DMS79 treated with DMSO at 0.1 percent for 48 hours (cell line): ENCODE measurements around the gene GPR148.
A peak's percentile ranks its signal among the peaks of the same experiment; 100 is the strongest.

Source experiments
- DNase-seq: peaks from one replicate; lab custom pipeline; 2025; lab: John Stamatoyannopoulos, UW

GPR148 gene

DNA sequence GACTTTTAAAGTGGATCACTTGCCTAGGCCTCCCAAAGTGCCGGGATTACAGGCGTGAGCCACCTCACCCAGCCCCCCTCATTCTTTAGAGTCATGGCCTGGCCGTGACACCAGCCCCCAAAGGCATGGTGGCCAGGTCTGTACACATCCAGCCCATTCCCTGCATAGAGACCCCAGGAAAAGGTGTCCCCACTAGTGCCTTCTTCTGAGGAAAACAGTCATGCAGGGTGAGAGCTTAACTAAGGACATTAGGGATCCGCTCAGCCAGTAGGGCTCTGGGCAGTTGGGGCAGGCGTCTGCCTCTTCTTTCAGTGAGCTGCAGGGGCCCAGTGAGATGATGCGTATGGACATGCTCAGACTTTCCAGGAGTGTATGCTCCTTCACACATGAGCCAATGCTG is 20.8 kb downstream of the GPR148 start:
- no peak for DNase-seq

DNA sequence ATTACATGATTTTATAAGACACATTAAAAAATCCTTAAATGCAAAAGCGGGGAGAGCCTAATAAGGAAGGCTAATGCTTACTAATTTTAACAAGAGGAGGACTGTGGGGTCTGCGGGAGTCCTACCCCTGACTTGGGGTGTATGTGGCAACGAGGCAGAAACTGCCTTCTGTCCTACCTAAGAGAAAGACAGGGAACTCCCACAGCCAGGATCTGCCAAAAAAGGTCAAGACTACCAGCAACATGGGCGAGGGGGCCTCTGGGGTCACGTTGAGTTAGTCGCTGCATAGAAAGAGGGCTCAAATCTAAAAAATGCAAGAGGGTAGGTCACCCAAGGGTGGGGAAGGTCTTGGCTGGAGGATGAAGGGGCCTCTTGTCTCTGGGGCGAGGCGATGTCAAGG is 25.9 kb downstream of the GPR148 start:
- peak; percentile 66 for DNase-seq

DNA sequence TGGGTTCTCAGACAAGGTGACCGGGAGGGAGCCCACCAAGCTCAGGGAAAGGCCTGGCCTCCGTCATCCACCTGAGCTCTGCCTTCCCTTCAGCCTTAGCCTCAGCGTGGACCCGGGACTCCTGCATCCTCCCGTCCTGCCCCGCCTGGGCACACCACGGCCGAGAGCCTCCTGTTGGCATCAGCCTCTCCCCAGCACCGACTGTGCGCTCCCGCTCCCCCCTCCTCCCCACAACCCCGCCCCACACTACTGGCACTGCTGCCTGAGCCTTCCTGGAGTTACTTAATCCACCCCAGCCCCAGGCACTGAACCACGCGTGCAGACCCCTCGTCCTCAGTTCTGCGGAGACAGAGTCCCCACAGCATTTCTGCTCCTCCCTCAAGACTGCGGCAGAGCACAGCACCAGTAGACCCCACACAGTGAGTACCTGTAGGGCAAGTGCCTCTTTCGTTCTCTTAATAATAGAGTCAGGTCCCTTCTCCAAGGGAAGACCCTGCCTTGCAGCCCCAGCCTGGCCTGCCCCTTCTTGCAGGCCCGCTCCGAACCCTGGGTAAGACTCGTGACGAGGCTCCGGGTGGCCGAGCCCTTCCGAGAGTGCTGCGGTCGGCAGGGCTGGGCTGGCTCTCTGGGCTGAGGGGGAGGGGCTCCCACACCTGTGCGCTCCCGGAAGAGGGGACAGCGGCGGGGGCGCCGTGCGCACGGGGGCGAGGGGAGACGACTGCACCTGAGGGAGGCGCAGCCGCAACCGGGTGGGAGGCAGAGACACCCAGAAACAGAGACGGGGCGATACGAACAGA is 26.6 kb downstream of the GPR148 start, which contains the start of gene AMER3:
Gene AMER3 (plus strand): TSS at position 285 of the 797 bp plus-strand sequence. CDS start 6,533 bp downstream, outside the sequence.
- peak; percentile 75 for DNase-seq

DNA sequence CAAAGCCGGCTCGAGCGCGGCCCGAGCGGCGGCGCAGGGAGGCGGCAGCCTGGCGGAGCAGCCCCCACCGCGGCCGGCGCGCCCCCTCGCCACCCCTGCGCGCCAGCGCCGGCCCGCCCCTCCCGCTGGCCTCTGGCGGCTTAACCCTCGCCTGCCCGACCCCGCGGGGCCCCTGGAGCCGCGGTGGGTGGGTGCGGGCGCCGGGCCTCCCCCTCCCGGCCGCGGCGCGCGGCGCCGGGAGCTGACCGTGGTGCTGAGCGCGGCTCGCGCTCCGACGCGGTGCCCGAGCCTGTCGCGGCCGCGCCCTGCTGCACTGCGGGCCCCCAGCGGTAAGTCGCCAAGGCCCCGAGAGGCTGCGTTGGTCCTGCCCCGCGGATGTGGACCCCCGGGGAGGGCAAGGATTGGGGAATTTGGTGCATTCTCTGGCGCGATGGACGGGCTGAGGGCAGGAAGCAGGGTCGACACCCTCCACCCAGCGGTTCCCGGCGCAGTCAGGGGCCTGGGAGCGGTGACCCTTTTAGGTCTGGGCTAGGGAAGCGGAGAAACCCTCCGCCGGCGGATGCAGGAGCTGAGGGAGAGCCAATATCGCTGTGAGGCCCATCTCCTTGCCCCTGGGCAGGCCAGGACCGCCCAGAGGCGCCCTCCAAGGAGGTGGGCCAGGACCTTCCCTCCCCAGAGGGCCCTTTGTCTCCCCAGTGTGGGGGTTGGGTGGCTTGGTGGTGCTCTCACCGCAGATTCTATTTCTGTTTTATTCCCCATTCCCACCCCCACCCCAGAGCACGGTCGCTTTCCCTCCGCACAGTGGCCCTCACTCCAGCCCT is 27.4 kb downstream of the GPR148 start:
- DNase-seq, result peak; percentile 31

DNA sequence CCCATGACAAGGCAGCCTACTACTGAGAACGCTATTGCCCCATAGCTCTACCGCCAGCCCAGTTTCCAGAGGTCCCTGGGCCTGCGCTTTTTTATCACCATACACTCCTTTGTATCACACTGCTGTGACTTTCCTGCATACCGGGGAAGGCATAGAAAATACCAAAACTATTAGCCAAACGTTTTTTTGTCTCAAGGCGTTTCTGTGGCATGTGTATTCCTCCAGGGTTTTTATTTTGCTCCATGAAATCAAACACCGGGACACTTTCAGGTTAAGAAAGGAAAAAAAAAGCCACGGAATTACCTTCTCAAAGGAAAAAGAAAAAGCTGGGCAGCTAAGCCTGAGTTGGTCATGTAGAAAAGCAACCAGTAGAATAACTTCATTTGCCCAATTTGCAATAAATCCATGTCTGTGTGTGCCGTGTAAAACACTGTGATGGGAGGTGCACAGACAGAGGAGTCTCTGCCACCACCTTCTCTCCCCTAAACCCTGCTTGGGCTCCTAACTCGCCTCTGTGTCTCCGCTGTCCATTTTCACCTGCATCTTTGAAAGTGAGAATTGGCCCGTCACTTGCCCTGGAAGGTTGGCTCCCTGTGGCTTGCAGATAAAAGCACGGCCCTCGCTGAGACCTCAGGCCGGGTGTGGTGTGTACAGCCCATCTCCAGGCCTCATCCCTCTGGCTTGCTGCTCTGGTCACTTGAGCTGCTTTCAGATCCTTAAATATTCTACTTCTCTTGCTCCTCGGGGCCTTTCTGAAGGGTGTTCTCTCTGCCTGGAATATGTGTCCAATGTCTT is 28.2 kb downstream of the GPR148 start:
- peak; percentile 23 for DNase-seq

DNA sequence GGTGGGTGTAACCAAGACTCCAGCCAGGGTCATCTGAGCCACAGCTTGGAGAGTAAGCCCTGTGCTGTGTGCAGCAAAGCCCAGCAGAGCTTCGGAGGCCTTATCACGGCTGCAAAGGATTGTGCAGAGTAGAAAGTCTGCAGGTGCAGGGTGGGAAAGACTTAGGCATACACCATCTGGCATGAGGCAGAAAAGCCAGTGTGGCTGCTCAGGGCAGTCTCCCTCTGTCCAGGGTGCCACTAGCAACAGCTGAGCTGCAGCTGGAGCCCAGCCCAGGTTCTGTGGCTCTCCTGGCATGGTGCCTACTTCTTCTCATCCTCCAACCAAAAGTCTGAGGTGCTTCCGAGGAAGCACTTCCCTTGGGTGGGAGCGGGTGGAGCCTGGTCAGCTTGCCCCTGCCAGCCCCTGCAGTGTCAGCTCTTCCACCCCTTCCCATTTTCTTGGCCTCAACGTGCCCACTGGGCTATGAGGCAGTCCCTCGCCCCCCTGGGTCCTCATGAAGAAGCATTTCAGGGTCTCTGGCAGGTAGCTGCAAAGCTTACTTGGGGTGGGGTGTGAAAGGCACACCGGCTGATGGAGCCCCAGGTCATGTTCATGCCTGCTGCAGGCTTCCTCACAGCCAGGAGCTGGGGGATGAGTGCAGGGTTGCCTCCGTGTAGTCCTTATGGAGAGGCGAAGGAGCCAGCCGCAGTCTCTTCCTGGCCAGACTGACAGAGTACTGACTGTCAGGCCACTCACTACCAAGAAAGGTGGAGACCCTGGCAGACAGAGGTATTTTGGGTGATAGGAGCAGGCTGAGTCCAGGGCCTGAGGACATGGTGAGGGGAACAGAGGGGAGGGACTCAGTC is 31.3 kb downstream of the GPR148 start:
- peak; percentile 95 for DNase-seq

DNA sequence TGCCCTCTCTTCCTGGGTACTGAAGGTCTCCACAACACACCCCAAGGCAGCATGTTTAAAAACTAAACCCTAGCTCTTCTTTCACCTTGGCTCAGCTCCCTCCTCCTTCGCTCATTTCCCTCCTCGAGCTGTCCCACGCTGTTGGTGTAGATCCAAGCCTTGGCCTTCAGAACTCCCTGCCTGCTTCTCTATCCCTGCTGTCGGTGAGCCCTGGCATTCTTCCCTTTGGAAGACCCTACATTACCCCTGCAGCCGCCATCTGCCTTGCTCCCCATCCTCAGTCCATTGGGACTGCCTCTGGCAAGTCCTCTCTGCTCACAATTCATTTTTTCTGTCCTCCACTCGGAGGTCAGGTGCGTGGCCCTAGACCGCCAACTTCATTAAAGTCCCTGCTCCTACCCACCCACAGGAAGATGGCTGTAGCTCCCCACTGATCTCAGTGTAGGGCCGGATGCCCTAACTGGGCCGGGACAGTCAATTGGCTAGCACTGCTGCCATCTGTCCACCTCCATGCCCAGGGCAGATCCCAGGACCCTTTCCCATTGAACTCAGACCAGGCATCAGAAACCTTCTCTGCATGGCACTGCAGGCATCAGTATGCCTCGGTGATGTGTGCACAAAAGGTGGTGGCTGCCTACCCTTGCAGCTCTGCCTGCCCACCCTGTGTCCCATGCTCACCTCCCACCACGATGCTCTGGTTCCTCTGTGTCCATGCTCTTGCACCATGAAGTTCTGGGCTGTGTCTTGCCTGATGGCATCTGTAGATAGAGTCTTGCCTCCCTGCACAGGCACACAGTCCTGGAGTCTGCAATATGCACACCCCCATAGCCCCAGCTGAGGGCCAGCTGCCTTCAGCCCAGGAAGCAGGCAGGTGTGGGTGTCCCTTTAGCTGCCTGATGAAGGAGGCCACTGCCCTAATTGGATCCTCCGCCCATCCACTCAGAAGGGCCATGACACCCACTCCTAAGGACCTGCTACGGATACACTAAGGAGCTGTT is 32.2 kb downstream of the GPR148 start:
- DNase-seq, result no peak

DNA sequence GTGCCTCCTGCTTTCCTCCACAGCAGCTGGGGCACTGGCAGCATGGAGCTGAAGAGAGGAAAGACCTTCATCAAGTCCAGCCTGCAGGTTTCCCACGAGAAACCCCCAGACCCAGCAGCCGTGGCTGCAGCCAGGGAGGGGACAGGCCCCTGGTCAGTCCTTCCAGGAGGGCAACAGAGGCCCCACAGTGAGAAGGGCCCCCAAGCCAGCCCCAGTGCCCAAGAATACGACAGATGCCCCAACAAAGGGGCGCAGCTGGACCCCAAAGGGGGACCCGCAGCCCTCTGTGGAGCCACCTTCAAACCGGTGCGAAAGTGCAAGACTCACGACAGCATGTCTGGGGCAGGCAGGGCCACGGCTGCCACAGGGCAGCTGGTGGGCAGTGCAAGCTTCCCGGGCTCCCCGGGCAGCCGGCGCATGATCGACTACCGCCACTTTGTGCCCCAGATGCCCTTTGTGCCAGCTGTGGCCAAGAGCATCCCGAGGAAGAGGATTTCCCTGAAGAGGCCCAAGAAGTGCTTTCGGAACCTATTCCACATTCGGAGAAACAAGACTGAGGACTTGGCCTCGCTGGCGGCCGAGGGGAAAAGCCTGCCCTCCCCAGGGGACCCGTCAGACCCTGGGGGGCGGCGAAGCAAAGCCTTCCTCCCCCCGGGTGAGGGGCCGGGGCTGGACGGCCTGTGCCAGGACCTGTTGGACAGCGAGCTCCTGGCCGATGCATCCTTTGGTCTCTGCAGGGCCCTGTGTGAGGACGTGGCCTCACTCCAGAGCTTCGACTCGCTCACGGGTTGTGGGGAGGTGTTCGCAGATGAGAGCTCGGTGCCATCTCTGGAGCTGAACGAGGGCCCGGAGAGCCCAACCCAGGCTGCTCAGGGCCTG is 33.4 kb downstream of the GPR148 start:
- DNase-seq, result no peak

DNA sequence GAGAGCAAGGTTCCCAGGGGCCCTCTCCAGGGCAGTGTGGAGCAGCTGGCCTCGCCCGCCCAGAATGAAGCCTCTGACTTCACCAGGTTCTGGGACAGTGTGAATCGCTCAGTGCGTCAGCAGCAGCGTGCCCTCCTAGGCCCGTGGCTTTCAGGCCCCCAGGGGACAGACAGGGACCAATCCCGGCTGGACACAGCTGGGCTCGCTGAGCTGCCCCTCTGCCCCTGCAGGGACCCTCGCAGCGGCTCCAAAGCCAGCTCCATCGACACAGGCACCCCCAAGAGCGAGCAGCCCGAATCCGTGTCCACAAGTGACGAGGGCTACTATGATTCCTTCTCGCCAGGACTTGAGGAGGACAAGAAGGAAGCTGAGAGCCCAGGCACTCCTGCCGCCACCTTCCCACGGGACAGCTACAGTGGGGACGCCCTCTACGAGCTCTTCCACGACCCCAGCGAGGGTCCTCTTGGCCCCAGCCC is 34.1 kb downstream of the GPR148 start:
- no peak for DNase-seq

DNA sequence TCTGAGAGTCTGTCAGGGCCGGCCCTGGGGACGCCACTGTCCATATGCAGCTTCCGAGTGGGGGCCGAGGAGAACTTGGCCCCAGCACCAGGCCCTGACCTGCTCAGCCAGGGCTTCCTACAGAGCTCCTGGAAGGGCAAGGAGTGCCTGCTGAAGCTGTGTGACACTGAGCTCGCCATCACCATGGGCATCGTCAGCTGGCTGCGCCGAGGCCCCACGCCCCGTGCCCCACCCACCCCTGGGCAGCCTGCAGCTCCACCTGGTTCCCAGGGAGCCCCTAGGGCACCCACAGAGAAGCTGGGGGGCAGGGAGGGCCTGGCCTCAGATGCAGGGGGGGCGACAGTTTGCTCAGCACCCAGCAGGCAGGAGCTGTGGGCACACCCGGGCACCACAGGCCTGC is 34.5 kb downstream of the GPR148 start:
- no peak for DNase-seq

DNA sequence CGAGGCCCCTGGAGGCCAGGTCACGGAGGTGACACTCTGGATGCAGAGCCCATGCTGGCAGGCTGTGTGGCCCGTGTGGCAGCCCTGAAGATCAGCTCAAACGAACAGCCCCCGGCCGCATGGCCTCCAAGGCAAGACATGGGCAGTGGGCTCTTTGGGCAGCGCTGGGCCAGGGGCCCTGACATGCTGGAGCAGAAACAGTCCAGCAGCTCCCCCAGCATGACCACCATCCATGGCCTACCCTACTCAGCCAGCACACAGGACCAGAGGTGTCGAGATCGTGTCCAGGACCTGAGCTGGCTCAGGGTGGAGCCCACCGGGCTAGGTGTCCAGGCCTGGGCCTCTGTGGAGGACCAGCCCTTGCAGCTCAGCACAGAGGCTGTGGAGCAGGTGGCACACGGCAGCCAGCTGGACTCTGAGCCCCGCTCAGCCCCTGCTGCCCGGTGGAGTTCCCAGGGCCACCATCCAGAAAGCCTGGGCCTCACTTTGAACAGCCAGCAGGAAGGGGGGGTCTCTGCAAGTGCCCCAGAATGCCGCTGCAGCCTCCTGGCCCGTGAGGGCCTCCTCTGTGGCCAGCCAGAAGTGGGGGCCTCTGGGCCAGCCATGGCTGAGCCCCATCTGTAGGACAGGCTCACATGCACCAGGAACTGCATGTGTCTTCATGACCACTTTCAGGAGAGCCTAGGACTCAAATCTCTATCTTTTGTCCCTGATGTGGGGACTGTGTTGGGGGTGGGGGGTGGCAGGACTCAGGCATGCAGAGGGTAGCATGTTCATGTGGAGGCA is 35.4 kb downstream of the GPR148 start:
- DNase-seq, result no peak

DNA sequence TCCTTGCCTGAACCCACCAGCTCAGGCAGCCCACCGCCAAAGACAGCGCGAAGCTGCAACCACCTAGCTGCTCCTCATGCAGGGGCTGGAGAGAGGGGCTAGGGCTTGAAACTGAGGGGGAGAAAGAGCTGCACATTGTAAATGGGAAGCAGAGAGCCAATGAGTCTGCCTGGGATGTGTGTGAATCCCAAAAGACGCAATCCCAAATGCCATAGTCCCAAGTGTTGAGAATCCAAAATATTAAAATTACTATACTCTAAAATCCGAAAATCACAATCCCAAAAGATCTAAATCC is 35.9 kb downstream of the GPR148 start:
- DNase-seq, result no peak

DNA sequence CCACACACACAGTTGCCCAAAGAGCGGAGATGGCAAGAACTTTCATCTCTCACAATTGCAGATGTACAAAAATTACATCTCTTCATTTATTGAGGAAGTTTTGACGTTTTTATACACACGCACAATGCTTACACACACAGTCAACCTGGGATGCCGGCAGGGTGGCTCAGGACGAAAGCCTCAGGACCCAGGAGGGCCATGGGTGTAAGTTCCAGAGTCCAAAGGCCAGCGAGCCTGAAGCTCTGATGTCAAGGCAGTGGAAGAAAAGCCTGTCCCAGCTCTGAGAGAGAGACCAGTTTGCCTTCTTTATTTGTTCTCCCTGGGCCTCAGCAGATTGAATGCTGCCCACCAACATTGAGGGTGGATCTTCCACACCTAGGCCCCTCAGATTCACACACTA is 36.6 kb downstream of the GPR148 start:
- DNase-seq, result no peak

DNA sequence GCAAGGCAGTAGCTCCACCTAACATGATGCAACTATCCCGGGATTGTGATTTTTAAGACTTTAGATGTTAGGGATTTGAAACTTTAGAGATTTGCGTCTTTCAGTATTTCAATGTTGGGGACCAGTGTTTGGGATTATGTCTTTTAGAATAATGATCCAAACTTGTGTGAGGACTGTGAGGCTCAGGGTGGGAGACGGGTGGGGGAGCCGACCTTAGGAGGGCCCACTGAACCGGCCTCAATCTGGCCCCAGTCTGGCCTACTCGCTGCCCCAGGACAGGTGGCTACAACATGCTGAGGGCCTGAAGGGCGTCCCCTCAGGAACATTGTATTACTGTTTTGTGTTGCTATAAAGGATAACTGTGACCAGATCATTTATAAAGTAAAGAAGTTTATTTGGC is 37.2 kb downstream of the GPR148 start:
- no peak for DNase-seq

DNA sequence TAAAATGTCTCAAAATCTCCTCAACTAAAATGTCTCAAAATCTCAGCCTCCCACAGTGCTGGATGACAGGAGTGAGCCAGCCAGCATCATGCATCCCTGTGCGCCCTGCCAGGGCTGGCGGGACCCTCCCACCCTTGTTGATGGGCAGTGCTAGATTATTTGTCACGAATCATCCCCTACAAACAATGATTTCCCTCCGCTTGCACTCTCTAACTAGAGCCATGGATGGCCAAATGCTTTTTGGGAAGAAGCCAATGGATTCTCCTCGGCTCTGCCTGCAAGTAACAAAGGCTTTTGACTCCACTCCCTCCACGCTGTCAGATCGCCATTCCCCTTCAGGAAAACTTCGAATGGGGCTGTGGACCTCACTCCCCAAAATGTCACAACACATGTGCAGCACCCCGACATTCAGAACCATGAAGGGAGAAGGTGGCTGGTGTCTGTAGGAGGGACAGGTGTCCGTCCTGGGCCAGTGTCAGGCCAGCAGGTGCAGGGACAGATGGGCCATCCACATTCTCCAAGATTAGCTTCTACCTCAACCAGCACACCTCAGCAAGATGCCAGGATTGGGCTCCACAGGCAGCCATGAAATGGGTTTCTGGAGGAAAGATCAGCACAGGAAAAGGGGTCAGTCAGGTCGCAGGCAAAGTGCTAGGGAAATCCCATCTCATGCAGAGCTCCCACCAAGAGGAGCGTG is 38.0 kb downstream of the GPR148 start:
- no peak for DNase-seq

DNA sequence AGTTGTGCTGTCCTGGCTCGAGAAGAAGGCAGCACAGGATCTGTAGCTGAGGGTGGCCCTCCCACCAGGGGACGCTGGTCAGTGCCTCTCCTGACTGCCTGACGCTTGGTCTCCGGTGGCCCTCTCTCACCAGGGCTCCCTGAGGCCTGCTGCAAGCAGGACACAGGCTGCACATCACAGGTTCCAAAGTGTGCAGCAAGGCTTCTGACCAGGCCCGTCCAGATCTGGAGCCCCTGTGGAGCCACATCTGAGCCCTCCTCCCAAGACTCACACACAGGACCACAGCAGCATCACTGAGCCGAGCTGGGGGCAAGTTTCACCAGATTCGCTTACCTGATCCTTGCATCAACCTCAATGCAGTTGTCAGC is 38.5 kb downstream of the GPR148 start:
- DNase-seq, result no peak

DNA sequence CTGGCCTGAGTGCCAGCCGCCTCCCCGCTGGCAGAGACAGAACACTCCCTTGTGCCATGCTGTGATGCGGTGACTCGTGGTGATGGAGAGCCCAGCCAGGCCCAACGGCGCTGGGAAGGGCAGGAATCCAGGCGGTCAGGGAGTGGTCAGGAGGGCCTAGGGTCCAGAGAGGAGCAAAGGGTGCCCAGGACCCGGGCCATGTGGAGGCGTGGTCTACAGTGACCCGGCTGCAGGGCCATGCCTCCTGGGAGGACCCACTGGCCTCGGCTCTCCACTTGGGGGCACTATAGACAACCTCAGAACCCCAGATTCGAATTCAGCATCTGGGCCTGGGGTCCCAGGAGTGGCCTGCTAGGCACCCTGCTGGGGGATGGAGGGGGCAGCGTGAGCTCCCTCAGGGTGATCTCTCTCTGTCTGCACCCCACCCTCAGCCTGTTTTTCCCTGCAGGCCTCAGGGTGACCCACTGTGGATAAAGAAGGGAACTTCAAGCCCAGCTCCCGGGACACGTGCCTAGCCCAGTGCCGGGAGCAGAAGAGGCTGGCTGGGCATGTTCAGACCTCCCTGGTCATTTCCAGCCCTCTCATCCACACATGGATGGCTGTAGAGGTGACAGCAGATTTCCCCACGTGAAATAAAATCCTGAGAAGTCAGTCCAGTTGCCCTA is 39.5 kb downstream of the GPR148 start:
- DNase-seq, result no peak
